Osteoblast (primary cell): Measurements from ENCODE around the gene OR13J1. TPM values are rescaled to one million over a fixed set of nuclear protein-coding genes. Genes with fewer than 3 reads are reported as not detected.
"Not testable (repeated sequence)": the region's sequence is repeated elsewhere in the genome, so short reads cannot be mapped to it uniquely, and the experiment has no call there.

ENCODE experiments used
- DNase-seq: peaks from one replicate; pipeline ENCODE4 v3.0.0; 2011; ENCODE audit warnings: low spot score, mixed read lengths; ENCODE audit not compliant: insufficient read length; ENCODE audit errors: missing footprints
- H2AFZ ChIP-seq: 2 replicates; pipeline ENCODE4 v1.6.0; 2011; ENCODE audit warnings: mild to moderate bottlenecking, low read length
- H3K27ac ChIP-seq: 2 replicates; pipeline ENCODE4 v1.5.1; 2011; ENCODE audit warnings: mild to moderate bottlenecking, low read depth, low read length, moderate library complexity
- H3K27me3 ChIP-seq: 2 replicates; pipeline ENCODE4 v1.6.0; 2012; ENCODE audit warnings: mild to moderate bottlenecking, control low read depth, inconsistent platforms, low read length, moderate library complexity; ENCODE audit not compliant: insufficient read depth
- H3K36me3 ChIP-seq: 2 replicates; pipeline ENCODE4 v1.5.1; 2011; ENCODE audit warnings: mild to moderate bottlenecking, low read length, control low read depth, moderate library complexity; ENCODE audit not compliant: insufficient read depth
- H3K4me1 ChIP-seq: 2 replicates; pipeline ENCODE4 v1.5.1; 2011; ENCODE audit warnings: mild to moderate bottlenecking, low read length, control low read depth, moderate library complexity; ENCODE audit not compliant: insufficient read depth
- H3K4me2 ChIP-seq: 2 replicates; pipeline ENCODE4 v1.6.0; 2011; ENCODE audit warnings: mild to moderate bottlenecking, low read length; ENCODE audit not compliant: insufficient read depth
- H3K4me3 ChIP-seq: fragments of 200-600 bp; sonication (generic); 3 replicates; pipeline ENCODE4 v1.5.1; 2012; ENCODE audit warnings: mild to moderate bottlenecking, low read length, inconsistent platforms; ENCODE audit not compliant: insufficient read depth
- H3K79me2 ChIP-seq: 2 replicates; pipeline ENCODE4 v1.6.0; 2012; ENCODE audit warnings: mild to moderate bottlenecking, low read length, control low read depth, inconsistent platforms; ENCODE audit not compliant: insufficient read depth
- H3K9me3 ChIP-seq: 2 replicates; pipeline ENCODE4 v1.5.1; 2011; ENCODE audit warnings: low read depth, low read length, control low read depth
- H4K20me1 ChIP-seq: 2 replicates; pipeline ENCODE4 v1.6.0; 2012; ENCODE audit warnings: mild to moderate bottlenecking, low read length, control low read depth; ENCODE audit not compliant: insufficient read depth
- CTCF ChIP-seq: IDR thresholded peaks from 2 replicates; pipeline ENCODE4 v1.5.1; 2011; ENCODE audit warnings: mild to moderate bottlenecking, low read depth, low read length, moderate library complexity; ENCODE audit errors: extremely low read depth
- total RNA-seq: library from RNA; depleted of rRNA; stranded (reverse); fragments of >200 nt; gene quantifications from 2 replicates; pipeline ENCODE4 v1.2.3, GENCODE V29; 2012

Gene OR13J1
- total RNA-seq, 1 donor, result not detected

- H3K27ac ChIP-seq, result no peak overlapping the region
- H2AFZ ChIP-seq, result no peak overlapping the region
- H3K79me2 ChIP-seq, result no peaks in the 10 kb centered on the region
- H4K20me1 ChIP-seq, result no peaks in the 10 kb centered on the region
- no peak overlapping the region for H3K4me3 ChIP-seq
- H3K4me1 ChIP-seq, result no peaks in the 10 kb centered on the region
- H3K36me3 ChIP-seq, result no peaks in the 10 kb centered on the region
- no peaks in the 10 kb centered on the region for H3K9me3 ChIP-seq
- no peak for DNase-seq
- H3K4me2 ChIP-seq, result no peak overlapping the region
- H3K27me3 ChIP-seq, result no peaks in the 10 kb centered on the region
- no peak for TF ChIP-seq CTCF
Observed at GRCh38 chr9:35915681-35916294, 45.6 kb upstream of the OR13J1 start.

GRCh38 chr9:35914301-35914807 is 44.2 kb upstream of the OR13J1 start:
- Histone ChIP-seq H3K27me3 (no peaks in the 10 kb centered on the region), H3K4me3 (no peak overlapping the region), H3K36me3 (no peaks in the 10 kb centered on the region), H2AFZ (peak overlapping the region; percentile 19), H3K4me2 (no peak overlapping the region), H3K9me3 (no peaks in the 10 kb centered on the region), H3K79me2 (peaks cover under 1% of the 10 kb centered on the region), H3K4me1 (peaks cover 4% of the 10 kb centered on the region), H4K20me1 (no peaks in the 10 kb centered on the region), H3K27ac (no peak overlapping the region)
- peak; percentile 76 for DNase-seq
- TF ChIP-seq CTCF, result no peak

GRCh38 chr9:35913429-35913828 is 43.2 kb upstream of the OR13J1 start:
- peaks cover 13% of the 10 kb centered on the region for H3K4me1 ChIP-seq
- H4K20me1 ChIP-seq, DNase-seq, H2AFZ ChIP-seq, H3K4me2 ChIP-seq, H3K4me3 ChIP-seq, H3K27me3 ChIP-seq, H3K79me2 ChIP-seq, H3K27ac ChIP-seq, H3K36me3 ChIP-seq, H3K9me3 ChIP-seq: not testable (repeated sequence)

GRCh38 chr9:35912791-35913400 is 42.7 kb upstream of the OR13J1 start:
- Histone ChIP-seq H3K4me1 (peaks cover 18% of the 10 kb centered on the region), H3K9me3 (no peaks in the 10 kb centered on the region)
- no peak for TF ChIP-seq CTCF

More at GRCh38 chr9:35912791-35913400, 42.7 kb upstream of the OR13J1 start:
- Histone ChIP-seq H3K79me2 (peaks cover 4% of the 10 kb centered on the region), H2AFZ (no peak overlapping the region), H3K4me3 (no peak overlapping the region), H3K27ac (no peak overlapping the region), H3K36me3 (no peaks in the 10 kb centered on the region), H3K4me2 (no peak overlapping the region), H3K27me3 (no peaks in the 10 kb centered on the region), H4K20me1 (no peaks in the 10 kb centered on the region)
- no peak for DNase-seq
